HEK293 (cell line): ENCODE measurements around the gene ZNF576.

Source experiments
- HOXC10 ChIP-seq: sonication (generic); formaldehyde crosslinking; IDR thresholded peaks from 2 replicates; pipeline ENCODE4 v1.8.1; 2023; ENCODE audit warnings: mild to moderate bottlenecking, missing genetic modification reagents
- HOXD13 ChIP-seq: sonication (generic); formaldehyde crosslinking; IDR thresholded peaks from 2 replicates; pipeline ENCODE4 v1.8.0; 2022; ENCODE audit warnings: missing genetic modification reagents, borderline replicate concordance
- SALL2 ChIP-seq: fragments of 450-650 bp; formaldehyde crosslinking; IDR thresholded peaks from 2 replicates; pipeline ENCODE4 v1.5.0; 2017; ENCODE audit warnings: missing biosample characterization, mild to moderate bottlenecking, missing genetic modification characterization, borderline replicate concordance
- SETDB1 ChIP-seq: IDR thresholded peaks from one replicate; pipeline ENCODE4 v1.6.1; 2017; ENCODE audit warnings: mild to moderate bottlenecking, low read length, moderate library complexity, mixed read lengths; ENCODE audit not compliant: insufficient read length
- ZBTB17 ChIP-seq: fragments of 450-650 bp; formaldehyde crosslinking; IDR thresholded peaks from 2 replicates; pipeline ENCODE4 v1.5.1; 2016; ENCODE audit warnings: missing biosample characterization, missing genetic modification characterization
- ZBTB8A ChIP-seq: fragments of 450-650 bp; formaldehyde crosslinking; IDR thresholded peaks from 2 replicates; pipeline ENCODE4 v1.5.1; 2016; ENCODE audit warnings: missing biosample characterization, missing genetic modification characterization
- ZFP41 ChIP-seq: fragments of 450-650 bp; formaldehyde crosslinking; IDR thresholded peaks from 2 replicates; pipeline ENCODE4 v1.5.1; 2016; ENCODE audit warnings: missing biosample characterization, missing genetic modification characterization, borderline replicate concordance
- ZNF112 ChIP-seq: fragments of 450-650 bp; formaldehyde crosslinking; IDR thresholded peaks from 2 replicates; pipeline ENCODE4 v1.5.0; 2017; ENCODE audit warnings: missing biosample characterization, missing genetic modification characterization
- ZNF138 ChIP-seq: fragments of 450-650 bp; formaldehyde crosslinking; IDR thresholded peaks from 2 replicates; pipeline ENCODE4 v1.5.1; 2016; ENCODE audit warnings: missing biosample characterization, missing genetic modification characterization, borderline replicate concordance
- ZNF157 ChIP-seq: fragments of 450-650 bp; formaldehyde crosslinking; IDR thresholded peaks from 2 replicates; pipeline ENCODE4 v1.5.1; 2016; ENCODE audit warnings: missing biosample characterization, missing genetic modification characterization
- ZNF16 ChIP-seq: fragments of 450-650 bp; formaldehyde crosslinking; IDR thresholded peaks from 2 replicates; pipeline ENCODE4 v1.5.1; 2016; ENCODE audit warnings: low read depth, missing biosample characterization, missing genetic modification characterization
- ZNF184 ChIP-seq: fragments of 450-650 bp; IDR thresholded peaks from 2 replicates; pipeline ENCODE4 v1.5.1; 2018; ENCODE audit warnings: missing biosample characterization, mild to moderate bottlenecking, missing genetic modification characterization
- ZNF19 ChIP-seq: fragments of 450-650 bp; formaldehyde crosslinking; IDR thresholded peaks from 2 replicates; pipeline ENCODE4; 2016; ENCODE audit warnings: missing biosample characterization, missing genetic modification characterization, low read depth
- ZNF311 ChIP-seq: fragments of 450-650 bp; formaldehyde crosslinking; IDR thresholded peaks from 2 replicates; pipeline ENCODE4 v1.5.1; 2017; ENCODE audit warnings: missing biosample characterization, missing genetic modification characterization, borderline replicate concordance
- ZNF391 ChIP-seq: fragments of 450-650 bp; formaldehyde crosslinking; IDR thresholded peaks from 2 replicates; pipeline ENCODE4 v1.5.1; 2016; ENCODE audit warnings: low read depth, missing biosample characterization, missing genetic modification characterization, borderline replicate concordance
- ZNF394 ChIP-seq: fragments of 450-650 bp; formaldehyde crosslinking; IDR thresholded peaks from 2 replicates; pipeline ENCODE4 v1.5.1; 2016; ENCODE audit warnings: missing biosample characterization, missing genetic modification characterization, mild to moderate bottlenecking, moderate library complexity, borderline replicate concordance
- ZNF404 ChIP-seq: fragments of 450-650 bp; formaldehyde crosslinking; IDR thresholded peaks from 2 replicates; pipeline ENCODE4 v1.5.1; 2017; ENCODE audit warnings: missing biosample characterization, missing genetic modification characterization
- ZNF426 ChIP-seq: fragments of 450-650 bp; formaldehyde crosslinking; IDR thresholded peaks from 2 replicates; pipeline ENCODE4 v1.5.1; 2017; ENCODE audit warnings: missing biosample characterization, missing genetic modification characterization, mild to moderate bottlenecking, inconsistent platforms, moderate library complexity
- ZNF473 ChIP-seq: fragments of 450-650 bp; formaldehyde crosslinking; IDR thresholded peaks from 2 replicates; pipeline ENCODE4 v1.5.1; 2017; ENCODE audit warnings: missing biosample characterization, missing genetic modification characterization
- ZNF530 ChIP-seq: fragments of 450-650 bp; formaldehyde crosslinking; IDR thresholded peaks from 2 replicates; pipeline ENCODE4 v1.5.1; 2016; ENCODE audit warnings: low read depth, missing biosample characterization, missing genetic modification characterization
- ZNF548 ChIP-seq: fragments of 450-650 bp; formaldehyde crosslinking; IDR thresholded peaks from 2 replicates; pipeline ENCODE4 v1.5.1; 2016; ENCODE audit warnings: missing biosample characterization, missing genetic modification characterization
- ZNF549 ChIP-seq: fragments of 450-650 bp; IDR thresholded peaks from 2 replicates; pipeline ENCODE4 v1.5.1; 2018; ENCODE audit warnings: missing biosample characterization, missing genetic modification characterization, mild to moderate bottlenecking, inconsistent platforms, moderate library complexity
- ZNF561 ChIP-seq: fragments of 450-650 bp; IDR thresholded peaks from 2 replicates; pipeline ENCODE4 v1.5.1; 2018; ENCODE audit warnings: missing biosample characterization, missing genetic modification characterization, borderline replicate concordance
- ZNF610 ChIP-seq: fragments of 450-650 bp; formaldehyde crosslinking; IDR thresholded peaks from 2 replicates; pipeline ENCODE4 v1.5.1; 2016; ENCODE audit warnings: missing biosample characterization, missing genetic modification characterization, borderline replicate concordance
- ZNF624 ChIP-seq: fragments of 450-650 bp; formaldehyde crosslinking; IDR thresholded peaks from 2 replicates; pipeline ENCODE4 v1.5.1; 2017; ENCODE audit warnings: missing biosample characterization, missing genetic modification characterization
- ZNF776 ChIP-seq: fragments of 450-650 bp; formaldehyde crosslinking; IDR thresholded peaks from 2 replicates; pipeline ENCODE4 v1.5.0; 2017; ENCODE audit warnings: missing biosample characterization, missing genetic modification characterization, borderline replicate concordance
- ZNF830 ChIP-seq: fragments of 450-650 bp; IDR thresholded peaks from 2 replicates; pipeline ENCODE4 v1.5.0; 2018; ENCODE audit warnings: missing biosample characterization, missing genetic modification characterization, low read depth, mild to moderate bottlenecking, moderate library complexity
- ZSCAN16 ChIP-seq: fragments of 450-650 bp; formaldehyde crosslinking; IDR thresholded peaks from 2 replicates; pipeline ENCODE4 v1.5.1; 2016; ENCODE audit warnings: missing biosample characterization, missing genetic modification characterization
- TF ChIP-seq, protein P1 (sequence below): fragments of 450-650 bp; IDR thresholded peaks from 2 replicates; pipeline ENCODE4 v1.5.1; 2018; ENCODE audit warnings: missing biosample characterization, mild to moderate bottlenecking, missing genetic modification characterization
- TF ChIP-seq, protein P2 (sequence below): fragments of 450-650 bp; formaldehyde crosslinking; IDR thresholded peaks from 2 replicates; pipeline ENCODE4 v1.5.1; 2016; ENCODE audit warnings: missing biosample characterization, missing genetic modification characterization
- TF ChIP-seq, protein P3 (sequence below): fragments of 450-650 bp; formaldehyde crosslinking; IDR thresholded peaks from 2 replicates; pipeline ENCODE4 v1.5.1; 2016; ENCODE audit warnings: missing biosample characterization, missing genetic modification characterization
- TF ChIP-seq, protein P4 (sequence below): fragments of 450-650 bp; formaldehyde crosslinking; IDR thresholded peaks from 2 replicates; pipeline ENCODE4 v1.5.1; 2017; ENCODE audit warnings: missing biosample characterization, missing genetic modification characterization
- TF ChIP-seq, protein P5 (sequence below): fragments of 450-650 bp; formaldehyde crosslinking; IDR thresholded peaks from 2 replicates; pipeline ENCODE4 v1.5.1; 2016; ENCODE audit warnings: missing biosample characterization, missing genetic modification characterization
- TF ChIP-seq, protein P6 (sequence below): fragments of 450-650 bp; formaldehyde crosslinking; IDR thresholded peaks from 2 replicates; pipeline ENCODE4 v1.5.1; 2016; ENCODE audit warnings: missing biosample characterization, missing genetic modification characterization

ZNF576 gene

DNA sequence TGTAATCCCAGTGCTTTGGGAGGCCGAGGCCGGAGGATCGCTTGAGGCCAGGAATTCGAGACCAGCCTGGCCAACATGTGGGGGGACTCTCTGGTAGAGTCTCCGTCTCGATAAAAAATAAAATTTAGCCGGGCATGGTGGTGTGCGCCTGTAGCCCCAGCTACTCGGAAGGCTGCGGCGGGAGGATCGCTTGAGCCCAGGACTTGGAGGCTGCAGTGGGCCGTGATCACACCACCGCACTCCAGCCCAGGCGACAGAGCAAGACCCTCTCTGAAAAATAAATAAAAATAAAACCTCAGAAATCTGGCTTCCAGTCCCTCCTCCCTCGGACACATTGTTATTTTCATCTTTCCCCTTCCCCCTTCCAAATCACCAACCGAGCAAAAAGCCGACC, 793 bp upstream of the ZNF576 start (continued):
- TF ChIP-seq, protein P1, sequence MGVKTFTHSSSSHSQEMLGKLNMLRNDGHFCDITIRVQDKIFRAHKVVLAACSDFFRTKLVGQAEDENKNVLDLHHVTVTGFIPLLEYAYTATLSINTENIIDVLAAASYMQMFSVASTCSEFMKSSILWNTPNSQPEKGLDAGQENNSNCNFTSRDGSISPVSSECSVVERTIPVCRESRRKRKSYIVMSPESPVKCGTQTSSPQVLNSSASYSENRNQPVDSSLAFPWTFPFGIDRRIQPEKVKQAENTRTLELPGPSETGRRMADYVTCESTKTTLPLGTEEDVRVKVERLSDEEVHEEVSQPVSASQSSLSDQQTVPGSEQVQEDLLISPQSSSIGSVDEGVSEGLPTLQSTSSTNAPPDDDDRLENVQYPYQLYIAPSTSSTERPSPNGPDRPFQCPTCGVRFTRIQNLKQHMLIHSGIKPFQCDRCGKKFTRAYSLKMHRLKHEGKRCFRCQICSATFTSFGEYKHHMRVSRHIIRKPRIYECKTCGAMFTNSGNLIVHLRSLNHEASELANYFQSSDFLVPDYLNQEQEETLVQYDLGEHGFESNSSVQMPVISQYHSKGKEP (tag by site-specific recombination), result peak; percentile 67; the same call in 1 of the 2 replicates
- TF ChIP-seq ZBTB17 (tag by site-specific recombination) (no peak; the same call in 1 of the 2 replicates), ZNF16 (no peak), ZNF19 (tag by site-specific recombination) (no peak), ZNF391 (tag by site-specific recombination) (no peak), HOXC10 (CRISPR knock-in tag) (no peak), ZNF561 (peak; percentile 11; the same call in 1 of the 2 replicates), ZNF473 (tag by site-specific recombination) (no peak), ZNF394 (tag by site-specific recombination) (no peak; the same call in 1 of the 2 replicates), ZBTB8A (tag by site-specific recombination) (no peak), ZNF426 (no peak), ZNF184 (tag by site-specific recombination) (no peak), ZNF624 (tag by site-specific recombination) (no peak), ZNF112 (no peak), ZSCAN16 (tag by site-specific recombination) (0 out of 2 replicates have a peak, but pooled peaks have one; percentile 66), ZNF157 (tag by site-specific recombination) (no peak), HOXD13 (CRISPR knock-in tag) (no peak), ZNF549 (no peak), ZNF830 (tag by site-specific recombination) (no peak), ZNF548 (0 out of 2 replicates have a peak, but pooled peaks have one; percentile 41), ZNF311 (tag by site-specific recombination) (no peak), ZNF530 (tag by site-specific recombination) (no peak), ZNF404 (tag by site-specific recombination) (no peak), ZNF138 (tag by site-specific recombination) (no peak), SALL2 (tag by site-specific recombination) (no peak), ZFP41 (no peak), ZNF610 (no peak), ZNF776 (tag by site-specific recombination) (no peak), SETDB1 (no peak)
- TF ChIP-seq, protein P2, sequence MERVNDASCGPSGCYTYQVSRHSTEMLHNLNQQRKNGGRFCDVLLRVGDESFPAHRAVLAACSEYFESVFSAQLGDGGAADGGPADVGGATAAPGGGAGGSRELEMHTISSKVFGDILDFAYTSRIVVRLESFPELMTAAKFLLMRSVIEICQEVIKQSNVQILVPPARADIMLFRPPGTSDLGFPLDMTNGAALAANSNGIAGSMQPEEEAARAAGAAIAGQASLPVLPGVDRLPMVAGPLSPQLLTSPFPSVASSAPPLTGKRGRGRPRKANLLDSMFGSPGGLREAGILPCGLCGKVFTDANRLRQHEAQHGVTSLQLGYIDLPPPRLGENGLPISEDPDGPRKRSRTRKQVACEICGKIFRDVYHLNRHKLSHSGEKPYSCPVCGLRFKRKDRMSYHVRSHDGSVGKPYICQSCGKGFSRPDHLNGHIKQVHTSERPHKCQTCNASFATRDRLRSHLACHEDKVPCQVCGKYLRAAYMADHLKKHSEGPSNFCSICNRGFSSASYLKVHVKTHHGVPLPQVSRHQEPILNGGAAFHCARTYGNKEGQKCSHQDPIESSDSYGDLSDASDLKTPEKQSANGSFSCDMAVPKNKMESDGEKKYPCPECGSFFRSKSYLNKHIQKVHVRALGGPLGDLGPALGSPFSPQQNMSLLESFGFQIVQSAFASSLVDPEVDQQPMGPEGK (tag by site-specific recombination), result no peak
- TF ChIP-seq, protein P3, sequence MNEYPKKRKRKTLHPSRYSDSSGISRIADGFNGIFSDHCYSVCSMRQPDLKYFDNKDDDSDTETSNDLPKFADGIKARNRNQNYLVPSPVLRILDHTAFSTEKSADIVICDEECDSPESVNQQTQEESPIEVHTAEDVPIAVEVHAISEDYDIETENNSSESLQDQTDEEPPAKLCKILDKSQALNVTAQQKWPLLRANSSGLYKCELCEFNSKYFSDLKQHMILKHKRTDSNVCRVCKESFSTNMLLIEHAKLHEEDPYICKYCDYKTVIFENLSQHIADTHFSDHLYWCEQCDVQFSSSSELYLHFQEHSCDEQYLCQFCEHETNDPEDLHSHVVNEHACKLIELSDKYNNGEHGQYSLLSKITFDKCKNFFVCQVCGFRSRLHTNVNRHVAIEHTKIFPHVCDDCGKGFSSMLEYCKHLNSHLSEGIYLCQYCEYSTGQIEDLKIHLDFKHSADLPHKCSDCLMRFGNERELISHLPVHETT, result no peak
- TF ChIP-seq, protein P4, sequence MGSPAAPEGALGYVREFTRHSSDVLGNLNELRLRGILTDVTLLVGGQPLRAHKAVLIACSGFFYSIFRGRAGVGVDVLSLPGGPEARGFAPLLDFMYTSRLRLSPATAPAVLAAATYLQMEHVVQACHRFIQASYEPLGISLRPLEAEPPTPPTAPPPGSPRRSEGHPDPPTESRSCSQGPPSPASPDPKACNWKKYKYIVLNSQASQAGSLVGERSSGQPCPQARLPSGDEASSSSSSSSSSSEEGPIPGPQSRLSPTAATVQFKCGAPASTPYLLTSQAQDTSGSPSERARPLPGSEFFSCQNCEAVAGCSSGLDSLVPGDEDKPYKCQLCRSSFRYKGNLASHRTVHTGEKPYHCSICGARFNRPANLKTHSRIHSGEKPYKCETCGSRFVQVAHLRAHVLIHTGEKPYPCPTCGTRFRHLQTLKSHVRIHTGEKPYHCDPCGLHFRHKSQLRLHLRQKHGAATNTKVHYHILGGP, result no peak
- TF ChIP-seq, protein P5, sequence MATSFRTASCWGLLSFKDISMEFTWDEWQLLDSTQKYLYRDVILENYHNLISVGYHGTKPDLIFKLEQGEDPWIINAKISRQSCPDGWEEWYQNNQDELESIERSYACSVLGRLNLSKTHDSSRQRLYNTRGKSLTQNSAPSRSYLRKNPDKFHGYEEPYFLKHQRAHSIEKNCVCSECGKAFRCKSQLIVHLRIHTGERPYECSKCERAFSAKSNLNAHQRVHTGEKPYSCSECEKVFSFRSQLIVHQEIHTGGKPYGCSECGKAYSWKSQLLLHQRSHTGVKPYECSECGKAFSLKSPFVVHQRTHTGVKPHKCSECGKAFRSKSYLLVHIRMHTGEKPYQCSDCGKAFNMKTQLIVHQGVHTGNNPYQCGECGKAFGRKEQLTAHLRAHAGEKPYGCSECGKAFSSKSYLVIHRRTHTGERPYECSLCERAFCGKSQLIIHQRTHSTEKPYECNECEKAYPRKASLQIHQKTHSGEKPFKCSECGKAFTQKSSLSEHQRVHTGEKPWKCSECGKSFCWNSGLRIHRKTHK, result no peak
- TF ChIP-seq, protein P6, sequence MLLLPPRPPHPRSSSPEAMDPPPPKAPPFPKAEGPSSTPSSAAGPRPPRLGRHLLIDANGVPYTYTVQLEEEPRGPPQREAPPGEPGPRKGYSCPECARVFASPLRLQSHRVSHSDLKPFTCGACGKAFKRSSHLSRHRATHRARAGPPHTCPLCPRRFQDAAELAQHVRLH (tag by site-specific recombination), result 0 out of 2 replicates have a peak, but pooled peaks have one; percentile 39
